GM12865 (cell line): Measurements from ENCODE around the gene TRPM4.

Experiments used
- DNase-seq: peaks from one replicate; pipeline ENCODE4 v3.0.0; 2010; ENCODE audit warnings: low read depth
- H3K4me3 ChIP-seq: 2 replicates; pipeline ENCODE4 v1.5.1; 2011; ENCODE audit warnings: mild to moderate bottlenecking, low read depth, low read length, control low read depth
- TF ChIP-seq, protein P1 (sequence below): IDR thresholded peaks from 2 replicates; pipeline ENCODE4 v1.5.1; 2011; ENCODE audit warnings: low read length, control low read depth, low read depth, inconsistent platforms; ENCODE audit not compliant: insufficient read depth; ENCODE audit errors: missing control alignments

TRPM4 gene

DNA sequence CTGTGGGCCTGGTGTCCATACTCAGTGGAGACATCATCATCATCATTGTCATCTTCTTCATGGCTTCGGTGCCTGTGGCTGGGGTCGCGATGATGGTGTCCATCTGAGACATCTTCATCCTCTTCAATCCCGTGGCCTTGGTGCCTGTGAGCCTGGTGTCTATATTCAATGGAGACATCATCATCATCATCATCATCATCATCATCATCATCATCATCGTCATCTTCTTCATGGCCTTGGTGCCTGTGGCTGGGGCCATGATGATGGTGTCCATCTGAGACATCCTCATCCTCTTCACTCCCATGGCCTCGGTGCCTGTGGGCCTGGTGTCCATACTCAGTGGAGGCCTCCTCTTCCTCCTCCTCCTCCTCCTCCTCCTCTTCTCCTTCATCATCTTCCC is 3.3 kb upstream of the TRPM4 start:
- H3K4me3 ChIP-seq = no peak overlapping the region
- TF ChIP-seq, protein P1, sequence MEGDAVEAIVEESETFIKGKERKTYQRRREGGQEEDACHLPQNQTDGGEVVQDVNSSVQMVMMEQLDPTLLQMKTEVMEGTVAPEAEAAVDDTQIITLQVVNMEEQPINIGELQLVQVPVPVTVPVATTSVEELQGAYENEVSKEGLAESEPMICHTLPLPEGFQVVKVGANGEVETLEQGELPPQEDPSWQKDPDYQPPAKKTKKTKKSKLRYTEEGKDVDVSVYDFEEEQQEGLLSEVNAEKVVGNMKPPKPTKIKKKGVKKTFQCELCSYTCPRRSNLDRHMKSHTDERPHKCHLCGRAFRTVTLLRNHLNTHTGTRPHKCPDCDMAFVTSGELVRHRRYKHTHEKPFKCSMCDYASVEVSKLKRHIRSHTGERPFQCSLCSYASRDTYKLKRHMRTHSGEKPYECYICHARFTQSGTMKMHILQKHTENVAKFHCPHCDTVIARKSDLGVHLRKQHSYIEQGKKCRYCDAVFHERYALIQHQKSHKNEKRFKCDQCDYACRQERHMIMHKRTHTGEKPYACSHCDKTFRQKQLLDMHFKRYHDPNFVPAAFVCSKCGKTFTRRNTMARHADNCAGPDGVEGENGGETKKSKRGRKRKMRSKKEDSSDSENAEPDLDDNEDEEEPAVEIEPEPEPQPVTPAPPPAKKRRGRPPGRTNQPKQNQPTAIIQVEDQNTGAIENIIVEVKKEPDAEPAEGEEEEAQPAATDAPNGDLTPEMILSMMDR = no peak
- DNase-seq = no peak

DNA sequence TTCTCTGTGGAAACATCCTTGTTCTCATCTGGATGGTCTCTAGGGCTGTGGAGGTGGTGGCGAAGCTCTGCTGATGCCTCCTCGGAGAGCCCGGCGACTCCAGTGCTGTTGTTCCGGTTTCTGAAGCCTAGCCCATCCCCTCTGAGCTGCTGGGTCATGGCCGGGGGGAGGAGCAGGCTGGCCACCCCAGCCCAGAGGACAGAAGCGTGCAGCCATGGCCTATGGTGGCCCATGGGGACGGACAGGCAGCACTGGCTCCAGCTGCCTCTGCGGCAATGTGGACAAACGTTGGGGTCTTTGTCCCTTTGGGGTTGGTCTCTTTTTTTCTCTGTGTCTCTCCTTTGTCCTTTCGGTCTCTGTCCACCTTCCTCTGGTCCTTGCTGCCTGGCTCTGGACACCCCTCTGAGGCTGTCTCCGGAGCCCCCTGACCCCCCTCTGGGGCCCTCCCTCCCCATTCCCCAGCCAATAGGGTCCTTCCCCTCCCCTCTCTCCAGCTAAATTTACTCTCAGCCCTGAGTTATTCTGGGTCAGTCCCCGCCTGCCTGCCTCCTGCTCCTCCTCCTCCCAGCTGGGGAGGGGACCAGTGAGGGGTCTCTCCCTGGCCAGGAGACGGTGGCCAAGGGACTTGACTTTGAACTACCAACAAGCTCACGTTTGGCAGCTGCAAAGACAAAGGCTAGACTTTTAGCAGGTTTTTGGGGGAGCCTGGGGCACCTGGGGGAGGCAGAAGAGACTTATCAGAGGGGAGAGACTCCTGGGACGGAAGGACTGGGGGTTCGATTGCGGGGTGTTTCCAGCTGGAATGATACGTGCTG is 2.4 kb upstream of the TRPM4 start, which contains the start of gene HRC:
Gene HRC, minus strand, starts transcription at position 392 of the 815 bp plus-strand sequence. Its CDS starts 159 bp downstream, at position 233.
- TF ChIP-seq, protein P1 = no peak
- no peak within 1 kb of the TSS for H3K4me3 ChIP-seq
- no peak for DNase-seq

DNA sequence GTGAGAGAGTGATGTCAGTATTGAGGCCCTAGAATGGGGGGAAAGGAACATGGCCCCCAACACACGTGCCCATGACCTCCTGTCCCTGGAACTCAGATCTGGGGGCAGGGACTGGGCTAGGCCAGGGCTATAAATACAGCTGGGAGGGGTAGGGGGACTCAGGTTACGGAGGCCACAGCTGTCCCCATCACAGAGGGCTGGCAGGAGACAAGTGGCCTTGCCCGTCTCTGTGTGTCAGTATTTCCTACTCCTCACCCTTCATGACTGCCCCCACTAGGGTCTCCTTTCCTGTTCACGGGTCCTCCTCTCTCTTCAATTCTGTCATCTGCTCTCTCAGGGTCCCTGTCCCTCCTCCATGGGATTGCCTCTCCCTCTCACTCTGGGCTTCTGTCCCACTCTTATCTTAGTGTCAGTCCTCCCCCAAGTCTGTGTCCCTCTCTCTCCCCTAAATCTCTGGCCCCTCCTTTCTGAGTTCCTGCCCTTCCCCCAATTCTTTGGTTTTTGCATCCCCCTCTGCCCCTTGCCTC is 1.7 kb upstream of the TRPM4 start:
- TF ChIP-seq, protein P1 = no peak
- no peak overlapping the region for H3K4me3 ChIP-seq
- no peak for DNase-seq

DNA sequence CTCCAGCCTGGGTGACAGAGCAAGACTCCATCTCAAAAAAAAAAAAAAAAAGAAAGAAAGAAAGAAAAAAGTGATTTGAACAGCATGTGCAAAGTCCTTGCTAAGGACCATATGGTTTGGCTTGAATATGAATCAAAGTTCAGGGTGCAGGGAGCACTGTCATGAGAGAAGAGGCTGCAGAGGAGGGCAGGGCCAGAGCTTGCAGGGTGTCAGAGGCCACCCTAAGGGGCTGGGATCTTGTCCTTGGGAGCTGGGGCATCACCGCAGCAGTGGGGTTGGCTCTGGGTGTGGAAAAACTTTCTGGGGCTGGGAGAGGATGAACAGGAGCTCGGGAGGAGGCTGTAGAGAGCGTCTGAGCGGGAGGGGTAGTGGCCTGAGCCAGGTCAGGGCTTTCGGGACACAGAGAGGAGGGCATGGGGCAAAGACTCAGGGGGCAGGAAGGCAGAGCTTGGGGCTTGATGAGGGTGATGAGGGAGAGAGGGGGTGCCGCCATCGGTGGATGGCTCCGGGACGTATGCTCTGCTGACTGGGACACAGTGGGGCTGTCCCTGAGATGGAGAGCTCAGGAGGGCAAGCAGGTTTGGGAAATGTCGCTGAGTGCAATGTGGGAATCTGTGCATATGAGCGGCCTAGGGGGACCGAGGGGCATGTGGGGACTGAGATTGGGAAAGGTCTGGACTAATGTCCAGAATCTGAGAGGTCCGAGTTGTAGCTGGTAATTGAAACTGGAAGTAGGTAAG is 3.0 kb downstream of the TRPM4 start:
- TF ChIP-seq, protein P1 = no peak
- H3K4me3 ChIP-seq = no peak overlapping the region
- no peak for DNase-seq

DNA sequence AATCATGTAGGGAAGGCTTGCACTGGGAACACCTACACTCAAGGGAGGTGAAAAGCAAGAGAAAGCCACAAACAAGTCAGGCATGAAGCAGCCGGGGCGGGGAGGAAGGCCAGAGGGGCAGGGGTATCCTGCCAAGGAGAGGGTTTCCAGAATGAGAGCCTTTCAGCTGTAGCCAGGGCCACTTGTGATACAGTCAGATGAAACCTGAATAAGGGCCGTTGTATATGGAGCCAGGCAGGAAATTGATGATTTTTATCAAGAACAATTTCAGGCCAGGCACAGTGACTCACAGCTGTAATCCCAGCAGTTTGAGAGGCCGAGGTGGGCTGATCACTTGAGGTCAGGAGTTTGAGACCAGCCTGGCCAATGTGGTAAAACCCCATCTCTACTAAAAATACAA is 4.4 kb downstream of the TRPM4 start:
- DNase-seq = no peak
- no peak overlapping the region for H3K4me3 ChIP-seq
- TF ChIP-seq, protein P1 = no peak

DNA sequence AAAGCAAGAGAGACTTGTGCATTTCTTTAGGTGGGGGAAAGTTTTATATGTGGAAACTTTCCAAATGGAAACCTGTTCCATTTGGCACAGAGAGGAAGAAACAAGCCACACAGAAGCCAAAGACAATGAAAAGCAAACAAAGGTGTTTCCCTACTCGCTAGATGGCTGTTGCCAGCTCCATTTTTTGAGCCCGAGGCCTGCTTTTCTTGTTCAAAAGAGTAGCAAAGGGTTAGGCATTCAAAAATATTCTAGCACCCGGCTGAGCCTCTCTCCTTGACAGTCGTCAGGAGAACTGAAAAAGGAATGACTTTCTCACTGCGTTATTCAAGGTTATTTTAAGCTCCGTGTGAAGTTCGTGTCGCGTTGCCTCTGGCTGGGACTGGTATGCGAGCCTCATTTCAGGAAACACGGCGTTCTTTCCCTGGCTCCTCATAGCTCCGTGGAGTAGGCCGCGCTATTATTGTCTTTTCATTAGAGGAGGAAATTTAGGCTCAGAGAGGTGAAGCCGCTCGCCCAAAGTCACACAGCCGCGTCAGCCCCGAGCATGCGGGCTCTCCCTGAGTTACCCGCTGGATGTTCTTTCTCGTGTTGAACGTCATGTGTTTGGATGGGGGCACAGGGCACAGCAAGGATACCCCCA is 7.6 kb downstream of the TRPM4 start:
- TF ChIP-seq, protein P1 = no peak
- no peak for DNase-seq

More for the DNA sequence above, 7.6 kb downstream of the TRPM4 start:
- H3K4me3 ChIP-seq = no peak overlapping the region
